Sigmoid colon (tissue), 4 donors: Measurements from ENCODE around the gene ZNF443.

ENCODE experiments used
- EP300 ChIP-seq, 4 donors: sonication (generic); formaldehyde crosslinking; IDR thresholded peaks; one replicate each; pipeline ENCODE4 v1.6.1; 2017; ENCODE audit warnings: antibody characterized with exemption in 4 of 4
- POLR2A ChIP-seq, 2 donors: fragments of 450-650 bp; IDR thresholded peaks; one replicate each; pipeline ENCODE4 v1.6.1; 2016; ENCODE audit warnings: antibody characterized with exemption in 2 of 2, mild to moderate bottlenecking in 2 of 2, moderate library complexity in 2 of 2

GRCh38 chr19:12425236-12425887, 15.5 kb downstream of the ZNF443 start:
- TF ChIP-seq POLR2A (IDR thresholded peaks at IDR 0.05) = no peak
- no peak for TF ChIP-seq EP300 (IDR thresholded peaks at IDR 0.05)
